Natural killer cell (primary cell): ENCODE results near the gene MEIS2. TPM values are rescaled to one million over a fixed set of nuclear protein-coding genes. Genes with fewer than 3 reads are reported as not detected.

Experiments
- ATAC-seq, 3 donors: fragments of 150-1000 bp in 2 of 3; fragments of 200-7000 bp in 1 of 3; cut with Tn5 transposase; 1 replicate in 1 of 3; 2 replicates in 2 of 3; pipeline ENCODE4 v1.10.0; 2021; ENCODE audit warnings: mild to moderate bottlenecking in 2 of 3, moderate library complexity in 2 of 3
- DNase-seq, 2 donors: peaks; one replicate each; pipeline versions ENCODE4 v3.0.0 to v3.0.0-alpha.2; 2013 to 2021; ENCODE audit warnings: mixed read lengths in 1 of 2
- H3K27ac ChIP-seq: one replicate; pipeline ENCODE4 v1.5.1; 2013; ENCODE audit warnings: mild to moderate bottlenecking, low read length
- H3K27me3 ChIP-seq: one replicate; pipeline ENCODE4 v1.6.1; 2013; ENCODE audit warnings: low read length; ENCODE audit not compliant: control insufficient read depth, insufficient read depth
- H3K36me3 ChIP-seq: one replicate; pipeline ENCODE4 v1.6.1; 2013; ENCODE audit warnings: low read length; ENCODE audit not compliant: control insufficient read depth, insufficient read depth
- H3K4me1 ChIP-seq: one replicate; pipeline ENCODE4 v1.6.1; 2013; ENCODE audit warnings: low read length; ENCODE audit not compliant: control insufficient read depth, insufficient read depth
- H3K4me3 ChIP-seq: one replicate; pipeline ENCODE4 v1.5.1; 2013; ENCODE audit warnings: low read length
- H3K9me3 ChIP-seq: one replicate; pipeline ENCODE4 v1.6.1; 2013; ENCODE audit warnings: low read length; ENCODE audit not compliant: control insufficient read depth, insufficient read depth
- H3K27ac Mint-ChIP-seq, 2 donors: one replicate each; pipeline ENCODE4 v1.8.0; 2022; ENCODE audit warnings: mild to moderate bottlenecking in 2 of 2, mixed read lengths in 2 of 2, moderate library complexity in 1 of 2
- H3K27me3 Mint-ChIP-seq, 2 donors: one replicate each; pipeline ENCODE4 v1.8.0; 2022; ENCODE audit warnings: low read depth in 2 of 2, mixed read lengths in 2 of 2
- H3K36me3 Mint-ChIP-seq: one replicate; pipeline ENCODE4 v1.8.0; 2022; ENCODE audit warnings: mixed read lengths
- H3K4me1 Mint-ChIP-seq, 2 donors: one replicate each; pipeline ENCODE4 v1.8.0; 2022; ENCODE audit warnings: mixed read lengths in 2 of 2
- H3K4me3 Mint-ChIP-seq: one replicate; pipeline ENCODE4 v1.8.0; 2022; ENCODE audit warnings: mild to moderate bottlenecking, moderate library complexity, mixed read lengths
- H3K9me3 Mint-ChIP-seq, 2 donors: one replicate each; pipeline ENCODE4 v1.8.0; 2022; ENCODE audit warnings: mixed read lengths in 2 of 2
- WGBS: methylation state at CpG from one replicate; pipeline ENCODE4 v1.1.7; 2013; ENCODE audit warnings: missing lambda C conversion rate; ENCODE audit not compliant: insufficient coverage; 5-methylcytosine and 5-hydroxymethylcytosine counted together
- intact Hi-C: fragments of 100-400 bp; cut with micrococcal nuclease; formaldehyde crosslinking; loops from one replicate; pipeline ENCODE4 v1.14.2; 2022
- total RNA-seq, 4 donors: library from RNA; stranded (reverse); fragments of 120-200 nt in 1 of 4; gene quantifications; one replicate each; pipeline versions ENCODE4 v1.2.3 to v1.2.4, GENCODE V29; 2013 to 2022
- TF ChIP-seq, protein P1 (sequence below): fragments of 200-600 bp; IDR thresholded peaks from one replicate; pipeline ENCODE4 v1.8.0; 2022; ENCODE audit warnings: antibody characterized with exemption

Gene MEIS2
- total RNA-seq, 3 donors from 2014 or later (not counting 1 experiment from before 2014, with no cell fraction given): 0.35 TPM; not detected in 2

DNA sequence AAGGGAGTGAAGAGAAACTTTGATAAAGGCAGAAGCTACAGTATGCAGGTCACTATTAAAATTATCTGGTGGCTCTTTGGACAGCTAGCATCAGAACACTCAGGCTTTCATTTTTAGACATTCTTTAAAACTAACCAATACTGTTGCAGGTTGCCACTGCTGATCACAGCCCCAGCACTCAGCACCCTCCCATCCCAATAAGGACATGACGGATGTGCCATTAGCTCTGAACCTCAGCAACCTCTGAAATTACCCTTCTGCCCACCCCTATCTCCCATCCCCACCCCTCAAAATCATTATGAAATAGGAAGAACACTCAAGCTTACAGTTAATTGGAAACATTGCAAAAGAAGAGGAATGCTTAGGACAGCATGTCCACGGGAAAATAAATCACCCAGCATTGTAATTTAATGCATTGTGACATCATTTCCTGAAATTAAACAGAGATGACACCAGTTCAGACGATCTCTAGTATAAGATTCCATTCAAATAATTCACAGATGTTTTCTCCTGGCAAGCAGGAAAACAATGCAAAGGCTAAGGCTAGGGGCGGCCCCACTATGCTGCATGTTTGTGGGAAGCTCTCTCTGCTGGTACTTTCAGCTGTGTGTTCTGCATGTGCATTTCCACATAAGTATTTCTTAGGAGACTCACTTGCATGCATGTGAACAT, 71.6 kb downstream of the MEIS2 start:
- no peaks in the 10 kb centered on the region for H3K9me3 ChIP-seq
- no peak overlapping the region for H3K4me3 ChIP-seq
- DNase-seq (no peak), ATAC-seq (no peak)
- WGBS: 90% methylated on average over 4 of the region's 4 CpGs
- no peak overlapping the region for H3K27ac Mint-ChIP-seq
- H3K9me3 Mint-ChIP-seq: peaks cover 7 to 9% of the 10 kb centered on the region in 2 donors
- H3K27me3 Mint-ChIP-seq: no peaks in the 10 kb centered on the region
- H3K36me3 Mint-ChIP-seq: no peaks in the 10 kb centered on the region
- no peak overlapping the region for H3K4me3 Mint-ChIP-seq
- no peaks in the 10 kb centered on the region for H3K4me1 Mint-ChIP-seq
- no peaks in the 10 kb centered on the region for H3K36me3 ChIP-seq
- H3K27me3 ChIP-seq: no peaks in the 10 kb centered on the region
- intact Hi-C loops: no loop called here
- H3K4me1 ChIP-seq: no peaks in the 10 kb centered on the region
- TF ChIP-seq, protein P1, sequence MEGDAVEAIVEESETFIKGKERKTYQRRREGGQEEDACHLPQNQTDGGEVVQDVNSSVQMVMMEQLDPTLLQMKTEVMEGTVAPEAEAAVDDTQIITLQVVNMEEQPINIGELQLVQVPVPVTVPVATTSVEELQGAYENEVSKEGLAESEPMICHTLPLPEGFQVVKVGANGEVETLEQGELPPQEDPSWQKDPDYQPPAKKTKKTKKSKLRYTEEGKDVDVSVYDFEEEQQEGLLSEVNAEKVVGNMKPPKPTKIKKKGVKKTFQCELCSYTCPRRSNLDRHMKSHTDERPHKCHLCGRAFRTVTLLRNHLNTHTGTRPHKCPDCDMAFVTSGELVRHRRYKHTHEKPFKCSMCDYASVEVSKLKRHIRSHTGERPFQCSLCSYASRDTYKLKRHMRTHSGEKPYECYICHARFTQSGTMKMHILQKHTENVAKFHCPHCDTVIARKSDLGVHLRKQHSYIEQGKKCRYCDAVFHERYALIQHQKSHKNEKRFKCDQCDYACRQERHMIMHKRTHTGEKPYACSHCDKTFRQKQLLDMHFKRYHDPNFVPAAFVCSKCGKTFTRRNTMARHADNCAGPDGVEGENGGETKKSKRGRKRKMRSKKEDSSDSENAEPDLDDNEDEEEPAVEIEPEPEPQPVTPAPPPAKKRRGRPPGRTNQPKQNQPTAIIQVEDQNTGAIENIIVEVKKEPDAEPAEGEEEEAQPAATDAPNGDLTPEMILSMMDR: no peak
- no peak overlapping the region for H3K27ac ChIP-seq

DNA sequence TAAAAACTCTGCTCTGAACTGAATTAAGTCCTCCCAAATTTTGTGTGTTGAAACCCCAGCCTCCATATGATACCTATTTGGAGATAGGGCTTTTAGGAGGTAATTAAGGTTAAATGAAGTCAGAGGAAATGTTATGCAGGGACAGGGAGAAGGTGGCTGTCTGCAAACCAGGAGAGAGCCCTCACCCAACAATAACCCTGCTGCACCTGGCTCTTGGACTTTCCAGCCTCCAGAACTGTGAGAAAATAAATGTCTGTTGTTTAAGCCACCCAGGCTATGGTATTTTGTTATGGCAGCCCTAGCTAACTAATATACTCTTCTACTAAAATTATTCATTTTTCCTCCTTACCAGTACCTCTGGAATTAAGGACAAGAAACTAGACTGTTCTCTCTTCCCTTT, 79.5 kb downstream of the MEIS2 start:
- no peak for DNase-seq
- H3K36me3 Mint-ChIP-seq: no peaks in the 10 kb centered on the region
- Histone ChIP-seq H3K36me3 (no peaks in the 10 kb centered on the region), H3K4me1 (no peaks in the 10 kb centered on the region), H3K27me3 (no peaks in the 10 kb centered on the region), H3K27ac (no peak overlapping the region), H3K4me3 (no peak overlapping the region), H3K9me3 (no peaks in the 10 kb centered on the region)
- ATAC-seq: no peak
- intact Hi-C loops: no loop called here
- H3K4me3 Mint-ChIP-seq: no peak overlapping the region
- H3K9me3 Mint-ChIP-seq: peaks cover 8 to 13% of the 10 kb centered on the region in 2 donors
- no peaks in the 10 kb centered on the region for H3K27me3 Mint-ChIP-seq
- no peak overlapping the region for H3K27ac Mint-ChIP-seq
- no peaks in the 10 kb centered on the region for H3K4me1 Mint-ChIP-seq
- TF ChIP-seq, protein P1: no peak

DNA sequence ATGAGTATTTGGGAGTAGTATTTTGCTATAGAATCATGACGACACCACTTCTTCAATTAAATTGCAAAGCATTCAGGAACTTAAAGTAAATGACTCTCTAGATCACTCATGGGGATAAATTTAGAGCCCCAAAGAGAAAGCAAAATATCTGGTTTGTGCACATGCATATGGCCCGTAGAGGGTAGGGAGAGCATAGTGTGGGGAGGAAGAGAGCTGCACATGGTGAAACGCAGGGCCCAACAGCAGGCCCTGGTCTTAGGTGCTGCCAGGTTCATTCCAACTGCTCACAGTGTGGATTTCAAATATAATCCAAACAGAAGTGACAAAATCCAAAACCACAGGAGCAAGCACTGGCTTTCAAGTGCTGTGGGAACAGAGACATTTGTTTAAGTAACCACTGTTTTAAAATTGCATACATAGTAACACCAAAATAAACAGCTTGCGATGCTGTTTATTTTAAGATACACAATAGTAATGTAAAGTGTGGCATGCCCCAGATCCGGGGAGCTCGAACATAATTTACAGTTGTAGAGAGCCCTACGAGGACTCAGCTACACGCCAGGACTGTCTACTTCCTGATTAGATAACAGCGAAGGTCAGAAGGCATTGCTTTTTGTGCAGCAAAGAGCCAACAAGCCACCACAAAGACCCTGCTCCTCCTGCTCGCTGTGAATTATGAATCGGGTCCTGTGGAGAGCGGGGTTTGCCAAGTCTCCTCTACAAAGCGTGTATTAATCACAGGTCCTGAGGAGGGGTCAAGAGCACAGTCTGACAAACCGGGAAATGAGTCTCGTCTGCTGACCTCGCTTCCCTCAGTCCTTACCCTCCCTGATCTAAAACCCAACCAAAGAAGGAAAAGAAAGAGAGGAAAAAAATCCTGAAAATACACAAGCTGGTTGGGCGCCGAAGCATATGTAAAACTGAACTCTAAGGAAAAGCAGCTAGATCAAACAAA, 80.6 kb downstream of the MEIS2 start:
- ATAC-seq (no peak), DNase-seq (no peak)
- H3K4me1 ChIP-seq: no peaks in the 10 kb centered on the region
- TF ChIP-seq, protein P1: no peak
- H3K9me3 ChIP-seq: no peaks in the 10 kb centered on the region
- intact Hi-C loops: no loop called here
- no peak overlapping the region for H3K27ac ChIP-seq
- H3K36me3 ChIP-seq: no peaks in the 10 kb centered on the region
- no peaks in the 10 kb centered on the region for H3K27me3 Mint-ChIP-seq
- no peaks in the 10 kb centered on the region for H3K36me3 Mint-ChIP-seq
- H3K4me1 Mint-ChIP-seq: no peaks in the 10 kb centered on the region
- H3K27me3 ChIP-seq: no peaks in the 10 kb centered on the region
- no peak overlapping the region for H3K27ac Mint-ChIP-seq
- WGBS: 64% methylated on average over 17 of the region's 18 CpGs
- H3K9me3 Mint-ChIP-seq: peaks cover 7 to 13% of the 10 kb centered on the region in 2 donors
- H3K4me3 Mint-ChIP-seq: no peak overlapping the region
- H3K4me3 ChIP-seq: no peak overlapping the region
